Panc1 (cell line): ENCODE measurements around the gene SLC35D2. TPM values are rescaled to one million over a fixed set of nuclear protein-coding genes. Genes with fewer than 3 reads are reported as not detected.

Experiments used
- ATAC-seq: fragments of 200-7000 bp; cut with Tn5 transposase; 2 replicates; pipeline ENCODE4 v1.9.1; 2020; ENCODE audit warnings: mild to moderate bottlenecking, moderate library complexity
- BruUV-seq: library from RNA; stranded (reverse); fragments of 400-500 nt; replicated peaks from 2 replicates; lab custom pipeline; 2021; lab: Mats Ljungman, UMichigan
- CTCF ChIA-PET: fragments of 300-600 bp; sonication (Branson Sonifier 250); formaldehyde crosslinking; loops from one replicate; lab custom pipeline; 2022; ENCODE audit warnings: antibody characterized with exemption; lab: Charles Lee
- POLR2A ChIA-PET: fragments of 300-600 bp; sonication (Branson Sonifier 250); formaldehyde crosslinking; loops from one replicate; lab custom pipeline; 2022; ENCODE audit warnings: antibody characterized with exemption; lab: Charles Lee
- DNase-seq: peaks from one replicate; pipeline ENCODE4 v3.0.0-alpha.2; 2010; ENCODE audit warnings: low read depth, low spot score
- H3K27ac ChIP-seq: 2 replicates; pipeline ENCODE4 v1.5.1; 2011; ENCODE audit warnings: mild to moderate bottlenecking, low read length, inconsistent platforms
- H3K27me3 ChIP-seq: fragments of 200-500 bp; sonication (Bioruptor generic); 2 replicates; pipeline ENCODE4 v1.6.0; 2014; ENCODE audit warnings: low read length, inconsistent platforms; ENCODE audit not compliant: control insufficient read depth, insufficient read depth
- H3K36me3 ChIP-seq: fragments of 200-500 bp; sonication (Bioruptor generic); 2 replicates; pipeline ENCODE4 v1.5.1; 2014; ENCODE audit warnings: inconsistent platforms, mild to moderate bottlenecking, low read length, moderate library complexity; ENCODE audit not compliant: control insufficient read depth, insufficient read depth
- H3K4me1 ChIP-seq: 2 replicates; pipeline ENCODE4 v1.5.1; 2011; ENCODE audit warnings: inconsistent platforms, mild to moderate bottlenecking, low read length, moderate library complexity; ENCODE audit not compliant: control insufficient read depth, insufficient read depth
- H3K4me3 ChIP-seq, 2 experiments: 2 replicates each; pipeline ENCODE4 v1.5.1; 2011 to 2012; ENCODE audit warnings: low read depth in 2 of 2, low read length in 2 of 2, mild to moderate bottlenecking in 2 of 2, inconsistent platforms in 1 of 2, moderate library complexity in 1 of 2
- H3K9me3 ChIP-seq: fragments of 200-500 bp; sonication (Bioruptor generic); 2 replicates; pipeline ENCODE4 v1.5.1; 2014; ENCODE audit warnings: low read depth, mild to moderate bottlenecking, inconsistent platforms, low read length, moderate library complexity; ENCODE audit not compliant: control insufficient read depth, insufficient read depth
- POLR2AphosphoS5 ChIP-seq: IDR thresholded peaks from 2 replicates; pipeline ENCODE4 v1.6.1; 2012; ENCODE audit warnings: mild to moderate bottlenecking, low read depth, low read length, moderate library complexity
- SIN3A ChIP-seq: IDR thresholded peaks from 2 replicates; pipeline ENCODE4 v1.6.1; 2012; ENCODE audit warnings: low read depth, mild to moderate bottlenecking, low read length, moderate library complexity, borderline replicate concordance; ENCODE audit not compliant: insufficient read depth
- TCF7L2 ChIP-seq: IDR thresholded peaks from 2 replicates; pipeline ENCODE4 v1.6.1; 2011; ENCODE audit warnings: mild to moderate bottlenecking, low read depth, low read length, inconsistent platforms
- in situ Hi-C: cut with HindIII; loops from 2 replicates; pipeline ENCODE4 v1.10.0; 2016; ENCODE audit warnings: low sequenced_read_pairs, low pct_unique_long_range_greater_than_20kb
- intact Hi-C: fragments of 100-400 bp; cut with micrococcal nuclease; formaldehyde crosslinking; loops from one replicate; pipeline ENCODE4 v1.10.0; 2022; ENCODE audit not compliant: unreplicated experiment
- total RNA-seq: library from RNA; stranded (reverse); gene quantifications from one replicate; pipeline ENCODE4 v1.2.1, GENCODE V29; 2021; ENCODE audit not compliant: unreplicated experiment
- TF ChIP-seq, protein P1 (sequence below), 2 experiments: IDR thresholded peaks; 2 replicates each; pipeline ENCODE4 v1.6.1; 2011 to 2012; ENCODE audit warnings: low read depth in 2 of 2, control low read depth in 1 of 2, low read length in 1 of 2, mild to moderate bottlenecking in 1 of 2, moderate library complexity in 1 of 2; ENCODE audit not compliant: insufficient read depth in 1 of 2
- TF ChIP-seq, protein P2 (sequence below): fragments of 450-650 bp; IDR thresholded peaks from 2 replicates; pipeline ENCODE4 v1.5.1; 2017; ENCODE audit warnings: mild to moderate bottlenecking

SLC35D2 gene
- total RNA-seq, 1 experiment from 2014 or later, result 23.7 TPM

DNA sequence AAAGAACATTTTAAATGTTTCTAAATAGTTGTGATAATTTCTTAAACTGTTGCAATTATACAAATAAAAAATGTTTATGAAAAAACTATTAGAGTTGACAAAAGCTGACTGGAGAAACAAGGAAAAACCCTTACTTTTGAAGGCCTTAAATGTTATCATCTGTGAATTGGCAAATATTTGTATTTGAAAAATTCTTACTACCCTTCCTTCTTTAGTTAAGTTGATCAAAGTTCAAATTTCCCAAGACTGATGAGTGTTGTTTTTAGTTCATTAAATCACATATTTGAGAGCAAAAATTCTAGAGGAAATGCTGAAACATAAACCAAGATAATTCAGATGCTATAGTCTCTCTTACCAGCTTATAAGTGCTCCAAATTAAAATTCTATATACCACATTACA lies 2.6 kb upstream of the SLC35D2 start:
- no peaks in the 10 kb centered on the region for H3K27me3 ChIP-seq
- no peak overlapping the region for H3K4me3 ChIP-seq
- DNase-seq (no peak), ATAC-seq (no peak)
- TF ChIP-seq, protein P1, sequence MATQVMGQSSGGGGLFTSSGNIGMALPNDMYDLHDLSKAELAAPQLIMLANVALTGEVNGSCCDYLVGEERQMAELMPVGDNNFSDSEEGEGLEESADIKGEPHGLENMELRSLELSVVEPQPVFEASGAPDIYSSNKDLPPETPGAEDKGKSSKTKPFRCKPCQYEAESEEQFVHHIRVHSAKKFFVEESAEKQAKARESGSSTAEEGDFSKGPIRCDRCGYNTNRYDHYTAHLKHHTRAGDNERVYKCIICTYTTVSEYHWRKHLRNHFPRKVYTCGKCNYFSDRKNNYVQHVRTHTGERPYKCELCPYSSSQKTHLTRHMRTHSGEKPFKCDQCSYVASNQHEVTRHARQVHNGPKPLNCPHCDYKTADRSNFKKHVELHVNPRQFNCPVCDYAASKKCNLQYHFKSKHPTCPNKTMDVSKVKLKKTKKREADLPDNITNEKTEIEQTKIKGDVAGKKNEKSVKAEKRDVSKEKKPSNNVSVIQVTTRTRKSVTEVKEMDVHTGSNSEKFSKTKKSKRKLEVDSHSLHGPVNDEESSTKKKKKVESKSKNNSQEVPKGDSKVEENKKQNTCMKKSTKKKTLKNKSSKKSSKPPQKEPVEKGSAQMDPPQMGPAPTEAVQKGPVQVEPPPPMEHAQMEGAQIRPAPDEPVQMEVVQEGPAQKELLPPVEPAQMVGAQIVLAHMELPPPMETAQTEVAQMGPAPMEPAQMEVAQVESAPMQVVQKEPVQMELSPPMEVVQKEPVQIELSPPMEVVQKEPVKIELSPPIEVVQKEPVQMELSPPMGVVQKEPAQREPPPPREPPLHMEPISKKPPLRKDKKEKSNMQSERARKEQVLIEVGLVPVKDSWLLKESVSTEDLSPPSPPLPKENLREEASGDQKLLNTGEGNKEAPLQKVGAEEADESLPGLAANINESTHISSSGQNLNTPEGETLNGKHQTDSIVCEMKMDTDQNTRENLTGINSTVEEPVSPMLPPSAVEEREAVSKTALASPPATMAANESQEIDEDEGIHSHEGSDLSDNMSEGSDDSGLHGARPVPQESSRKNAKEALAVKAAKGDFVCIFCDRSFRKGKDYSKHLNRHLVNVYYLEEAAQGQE (IDR thresholded peaks at IDR 0.05; ENCODE audit: insufficient read depth in 1 of 2, low read depth in 2 of 2, low read length in 1 of 2), result no peak
- TF ChIP-seq, protein P2, sequence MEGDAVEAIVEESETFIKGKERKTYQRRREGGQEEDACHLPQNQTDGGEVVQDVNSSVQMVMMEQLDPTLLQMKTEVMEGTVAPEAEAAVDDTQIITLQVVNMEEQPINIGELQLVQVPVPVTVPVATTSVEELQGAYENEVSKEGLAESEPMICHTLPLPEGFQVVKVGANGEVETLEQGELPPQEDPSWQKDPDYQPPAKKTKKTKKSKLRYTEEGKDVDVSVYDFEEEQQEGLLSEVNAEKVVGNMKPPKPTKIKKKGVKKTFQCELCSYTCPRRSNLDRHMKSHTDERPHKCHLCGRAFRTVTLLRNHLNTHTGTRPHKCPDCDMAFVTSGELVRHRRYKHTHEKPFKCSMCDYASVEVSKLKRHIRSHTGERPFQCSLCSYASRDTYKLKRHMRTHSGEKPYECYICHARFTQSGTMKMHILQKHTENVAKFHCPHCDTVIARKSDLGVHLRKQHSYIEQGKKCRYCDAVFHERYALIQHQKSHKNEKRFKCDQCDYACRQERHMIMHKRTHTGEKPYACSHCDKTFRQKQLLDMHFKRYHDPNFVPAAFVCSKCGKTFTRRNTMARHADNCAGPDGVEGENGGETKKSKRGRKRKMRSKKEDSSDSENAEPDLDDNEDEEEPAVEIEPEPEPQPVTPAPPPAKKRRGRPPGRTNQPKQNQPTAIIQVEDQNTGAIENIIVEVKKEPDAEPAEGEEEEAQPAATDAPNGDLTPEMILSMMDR, result no peak
- TF ChIP-seq SIN3A, result no peak
- TF ChIP-seq TCF7L2, result no peak
- no peak for TF ChIP-seq POLR2AphosphoS5
- POLR2A ChIA-PET, result no interaction called here
- no peaks in the 10 kb centered on the region for H3K9me3 ChIP-seq
- no peak overlapping the region; the same call in 1 of the 2 replicates for H3K27ac ChIP-seq
- H3K36me3 ChIP-seq, result peaks cover 6% of the 10 kb centered on the region; the same call in 1 of the 2 replicates
- in situ Hi-C loops, result no loop called here
- no TSS peak for BruUV-seq
- CTCF ChIA-PET, result no interaction called here
- intact Hi-C loops, result no loop called here
- H3K4me1 ChIP-seq, result peaks cover 14% of the 10 kb centered on the region

DNA sequence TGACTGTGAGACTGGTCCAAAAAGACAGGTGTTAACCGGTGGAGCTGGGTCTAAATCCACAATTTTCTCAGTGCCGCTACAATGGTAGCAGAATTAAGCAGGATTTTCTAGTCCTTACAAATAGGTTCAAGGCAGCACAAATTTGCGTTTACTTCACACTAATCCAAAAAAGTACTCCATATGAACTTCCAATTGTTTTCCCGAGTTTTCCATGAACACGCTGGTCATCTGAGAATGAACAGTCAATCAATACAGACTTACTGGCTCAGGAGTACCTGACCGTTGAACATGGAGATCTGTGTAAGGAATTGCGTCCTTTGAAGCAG lies 709 bp downstream of the SLC35D2 start:
- CTCF ChIA-PET, result interaction anchor here (0.7 kb wide), 1 partner anchor 55 kb away, joined by 3 read pairs; no protein-coding TSS in a partner anchor
- Histone ChIP-seq H3K9me3 (no peaks in the 10 kb centered on the region), H3K4me1 (peaks cover 14% of the 10 kb centered on the region), H3K27ac (peak overlapping the region; percentile 89), H3K4me3 (peak overlapping the region; percentile 59 to 76), H3K36me3 (peaks cover 3% of the 10 kb centered on the region; the same call in 1 of the 2 replicates), H3K27me3 (no peaks in the 10 kb centered on the region)
- POLR2A ChIA-PET, result interaction anchor here (0.6 kb wide), 1 partner anchor 33 kb away, joined by 10 read pairs; no protein-coding TSS in a partner anchor
- DNase-seq (no peak), ATAC-seq (no peak)
- TF ChIP-seq, protein P1 (IDR thresholded peaks at IDR 0.05; ENCODE audit: insufficient read depth in 1 of 2, low read depth in 2 of 2, low read length in 1 of 2), result no peak
- no peak for TF ChIP-seq TCF7L2
- no peak for TF ChIP-seq SIN3A
- TF ChIP-seq POLR2AphosphoS5, result no peak
- TF ChIP-seq, protein P2, result no peak
- TSS peak; percentile 63 for BruUV-seq
- intact Hi-C loops (no loop called here), in situ Hi-C loops (no loop called here)
